Esophagus squamous epithelium (tissue), 5 donors: ENCODE measurements around the gene ARNT2. TPM values are rescaled to one million over a fixed set of nuclear protein-coding genes. Genes with fewer than 3 reads are reported as not detected.

Experiments
- DNase-seq: peaks from one replicate; lab custom pipeline; 2025; lab: John Stamatoyannopoulos, UW
- H3K27ac ChIP-seq, 4 donors: fragments of 200-600 bp; sonication (generic); one replicate each; pipeline ENCODE4 v1.5.1; 2016 to 2019; ENCODE audit warnings: mild to moderate bottlenecking in 1 of 4
- H3K27me3 ChIP-seq, 4 donors: fragments of 200-600 bp; sonication (generic); 1 replicate in 3 of 4; 2 replicates in 1 of 4; pipeline versions ENCODE4 v1.5.1 to v1.6.0; 2017 to 2021; ENCODE audit warnings: antibody characterized with exemption in 1 of 4
- H3K36me3 ChIP-seq, 3 donors: fragments of 200-600 bp; sonication (generic); one replicate each; pipeline ENCODE4 v1.5.1; 2016 to 2019
- H3K4me1 ChIP-seq, 3 donors: fragments of 200-600 bp; sonication (generic); one replicate each; pipeline ENCODE4 v1.5.1; 2017 to 2019
- H3K4me3 ChIP-seq, 4 donors: fragments of 200-600 bp; sonication (generic); 1 replicate in 3 of 4; 2 replicates in 1 of 4; pipeline ENCODE4 v1.5.1; 2016 to 2019; ENCODE audit warnings: mild to moderate bottlenecking in 2 of 4, moderate library complexity in 1 of 4
- H3K9me3 ChIP-seq, 3 donors: fragments of 200-600 bp; sonication (generic); one replicate each; pipeline ENCODE4 v1.5.1; 2016 to 2019
- CTCF ChIP-seq, 6 experiments: fragments of 450-650 bp in 4 of 6; fragments of 200-600 bp in 2 of 6; sonication (generic) in 2 of 6; IDR thresholded peaks; one replicate each; pipeline ENCODE4 v1.5.1; 2016 to 2019; ENCODE audit warnings: antibody characterized with exemption in 6 of 6, mild to moderate bottlenecking in 4 of 6, moderate library complexity in 4 of 6
- POLR2A ChIP-seq, 4 donors: fragments of 450-650 bp; IDR thresholded peaks; one replicate each; pipeline ENCODE4 v1.6.1; 2017; ENCODE audit warnings: antibody characterized with exemption in 4 of 4, mild to moderate bottlenecking in 4 of 4, moderate library complexity in 3 of 4
- WGBS, 2 donors: methylation state at CpG; one replicate each; pipeline ENCODE4 v1.1.5; 2018; 5-methylcytosine and 5-hydroxymethylcytosine counted together
- intact Hi-C: fragments of 100-400 bp; cut with DNase I; formaldehyde crosslinking; loops from one replicate; pipeline ENCODE4 v1.15.0; 2022
- total RNA-seq, 4 donors: library from RNA; depleted of rRNA; stranded (reverse); fragments of >200 nt; gene quantifications; one replicate each; pipeline ENCODE4 v1.1.0, GENCODE V29; 2016
- donor health status: DM: yes; HTN: yes; CAD: no.

Gene ARNT2
- total RNA-seq, 4 donors from 2014 or later: 0.15 to 5.7 (median 1.7) TPM

GRCh38 chr15:80416702-80417101 is 12.5 kb downstream of the ARNT2 start:
- intact Hi-C loops: no loop called here
- Histone ChIP-seq H3K27ac (no peak overlapping the region), H3K27me3 (no peaks in the 10 kb centered on the region), H3K36me3 (no peaks in the 10 kb centered on the region), H3K9me3 (no peaks in the 10 kb centered on the region), H3K4me3 (no peak overlapping the region), H3K4me1 (peaks cover 0 to 10% (median 0%) of the 10 kb centered on the region in 3 donors)
- 27 to 53% methylated on average over 4 of the region's 4 CpGs for WGBS, 2 donors
- TF ChIP-seq CTCF (IDR thresholded peaks at IDR 0.05) (no peak), POLR2A (IDR thresholded peaks at IDR 0.05) (no peak)
- no peak for DNase-seq

GRCh38 chr15:80418892-80419537 is 14.8 kb downstream of the ARNT2 start:
- no peaks in the 10 kb centered on the region for H3K9me3 ChIP-seq

GRCh38 chr15:80419546-80419945 is 15.4 kb downstream of the ARNT2 start:
- H3K36me3 ChIP-seq: no peaks in the 10 kb centered on the region
- TF ChIP-seq POLR2A (IDR thresholded peaks at IDR 0.05) (no peak), CTCF (IDR thresholded peaks at IDR 0.05) (no peak)
- 14 to 17% methylated on average over 4 to 5 of the region's 5 CpGs for WGBS, 2 donors
- peaks cover 0 to 10% (median 0%) of the 10 kb centered on the region in 3 donors for H3K4me1 ChIP-seq
- no peak overlapping the region for H3K27ac ChIP-seq
- no peaks in the 10 kb centered on the region for H3K27me3 ChIP-seq
- DNase-seq: no peak
- intact Hi-C loops: no loop called here
- no peak overlapping the region for H3K4me3 ChIP-seq
- H3K9me3 ChIP-seq: no peaks in the 10 kb centered on the region

More at GRCh38 chr15:80418892-80419537, 14.8 kb downstream of the ARNT2 start:
- intact Hi-C loops: no loop called here
- TF ChIP-seq POLR2A (IDR thresholded peaks at IDR 0.05) (no peak), CTCF (IDR thresholded peaks at IDR 0.05) (peak in 5 of 6 experiments; percentile 30 to 63 (median 41))
- H3K27me3 ChIP-seq: no peaks in the 10 kb centered on the region
- no peak overlapping the region for H3K27ac ChIP-seq
- no peak overlapping the region for H3K4me3 ChIP-seq
- WGBS, 2 donors: 56 to 72% methylated on average over 9 to 10 of the region's 10 CpGs
- no peaks in the 10 kb centered on the region for H3K36me3 ChIP-seq
- no peak for DNase-seq
- H3K4me1 ChIP-seq: peaks cover 0 to 10% (median 0%) of the 10 kb centered on the region in 3 donors

- intact Hi-C loops: no loop called here
- Histone ChIP-seq H3K36me3 (no peaks in the 10 kb centered on the region), H3K4me1 (peaks cover 0 to 10% (median 0%) of the 10 kb centered on the region in 3 donors), H3K9me3 (no peaks in the 10 kb centered on the region), H3K27ac (no peak overlapping the region), H3K27me3 (no peaks in the 10 kb centered on the region), H3K4me3 (no peak overlapping the region)
- TF ChIP-seq POLR2A (IDR thresholded peaks at IDR 0.05): no peak
- no peak for TF ChIP-seq CTCF (IDR thresholded peaks at IDR 0.05)
- WGBS, 2 donors: 21 to 32% methylated on average over 2 of the region's 2 CpGs
- DNase-seq: no peak
Measured at GRCh38 chr15:80420658-80421057, 16.5 kb downstream of the ARNT2 start.

GRCh38 chr15:80423215-80423614 is 19.0 kb downstream of the ARNT2 start:
- Histone ChIP-seq H3K4me3 (no peak overlapping the region), H3K27me3 (no peaks in the 10 kb centered on the region), H3K36me3 (no peaks in the 10 kb centered on the region), H3K4me1 (peaks cover 0 to 10% (median 0%) of the 10 kb centered on the region in 3 donors), H3K27ac (no peak overlapping the region), H3K9me3 (no peaks in the 10 kb centered on the region)
- intact Hi-C loops: no loop called here
- 83 to 86% methylated on average over 4 of the region's 4 CpGs for WGBS, 2 donors
- no peak for TF ChIP-seq POLR2A (IDR thresholded peaks at IDR 0.05)
- no peak for TF ChIP-seq CTCF (IDR thresholded peaks at IDR 0.05)
- DNase-seq: no peak
